ENCODE results near the gene SYT11.

- TF ChIP-seq CTCF (IDR thresholded peaks at IDR 0.05; ENCODE audit: insufficient read depth, low read depth, low read length) (no peak), EZH2 (IDR thresholded peaks at IDR 0.05; ENCODE audit: insufficient read depth, low read length) (no peak)
Observed at GRCh38 chr1:155920717-155921116, 61.4 kb downstream of the SYT11 start.

Measured in astrocyte (in vitro differentiated cells and primary cell).